Measurements from ENCODE around the gene ALDH2.

DNA sequence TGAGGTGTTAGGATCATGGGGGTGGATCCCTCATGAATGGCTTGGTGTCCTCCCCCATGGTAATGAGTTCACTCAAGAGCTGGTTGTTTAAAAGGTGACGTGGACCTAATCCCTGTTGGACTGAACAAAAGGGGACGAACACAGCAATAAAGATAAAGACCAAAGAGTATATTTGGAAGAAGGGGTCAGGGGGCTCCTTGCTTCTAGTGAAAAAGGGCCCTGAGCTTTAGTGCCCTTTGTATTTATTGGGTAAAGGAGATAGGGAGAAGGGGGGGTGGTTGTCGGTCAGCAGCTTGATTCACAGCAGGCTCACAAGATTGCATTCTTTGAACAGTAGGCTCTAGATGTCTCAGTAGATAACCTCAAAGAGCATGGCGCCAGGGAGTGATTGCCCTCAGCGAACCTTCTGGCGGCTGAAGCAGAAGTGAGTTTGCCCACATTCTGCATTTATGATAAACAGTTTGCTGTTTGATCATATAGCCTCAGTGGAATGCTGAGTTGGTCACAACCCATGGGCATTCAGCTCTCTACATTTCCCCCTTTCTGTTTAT lies 49.4 kb downstream of the ALDH2 start:
- TF ChIP-seq EZH2phosphoT487 (IDR thresholded peaks at IDR 0.05; ENCODE audit: insufficient read depth, low read depth) (no peak), EZH2 (IDR thresholded peaks at IDR 0.05; ENCODE audit: insufficient read depth, poor library complexity, severe bottlenecking) (no peak)

Data from GM23248 (cell line).